BJ (cell line): Measurements from ENCODE around the gene SLC25A45. TPM values are rescaled to one million over a fixed set of nuclear protein-coding genes. Genes with fewer than 3 reads are reported as not detected.

Source experiments
- CTCF ChIA-PET: fragments of 350-600 bp; formaldehyde crosslinking; extraction: SDS; loops from one replicate; lab custom pipeline; 2021; ENCODE audit warnings: antibody characterized with exemption, inconsistent platforms; lab: Yijun Ruan, JAX
- POLR2A ChIA-PET: fragments of 300-600 bp; sonication (Branson Sonifier 250); formaldehyde crosslinking; extraction: SDS; loops from one replicate; lab custom pipeline; 2021; ENCODE audit warnings: antibody characterized with exemption; lab: Charles Lee
- DNase-seq: peaks from one replicate; pipeline ENCODE4 v3.0.0-alpha.2; 2011; ENCODE audit warnings: low read depth
- H3K27me3 ChIP-seq: 2 replicates; pipeline ENCODE4 v1.6.0; 2011; ENCODE audit warnings: low read length; ENCODE audit not compliant: control insufficient read depth, insufficient read depth
- H3K36me3 ChIP-seq: 2 replicates; pipeline ENCODE4 v1.5.1; 2011; ENCODE audit warnings: low read length; ENCODE audit not compliant: control insufficient read depth, insufficient read depth
- H3K4me3 ChIP-seq: 2 replicates; pipeline ENCODE4 v1.5.1; 2011; ENCODE audit warnings: low read depth, mild to moderate bottlenecking, control low read depth, low read length
- polyA plus RNA-seq: library from polyadenylated mRNA; depleted of rRNA; stranded (reverse); fragments of >200 nt; gene quantifications from 2 replicates; pipeline ENCODE4 v1.2.3, GENCODE V29; 2011
- TF ChIP-seq, protein P1 (sequence below): IDR thresholded peaks from 2 replicates; pipeline ENCODE4 v1.5.1; 2011; ENCODE audit warnings: low read depth, mild to moderate bottlenecking, control low read depth, inconsistent platforms, low read length, moderate library complexity; ENCODE audit not compliant: insufficient read depth

SLC25A45 gene
- polyA plus RNA-seq, 1 experiment = 2.1 TPM

DNA sequence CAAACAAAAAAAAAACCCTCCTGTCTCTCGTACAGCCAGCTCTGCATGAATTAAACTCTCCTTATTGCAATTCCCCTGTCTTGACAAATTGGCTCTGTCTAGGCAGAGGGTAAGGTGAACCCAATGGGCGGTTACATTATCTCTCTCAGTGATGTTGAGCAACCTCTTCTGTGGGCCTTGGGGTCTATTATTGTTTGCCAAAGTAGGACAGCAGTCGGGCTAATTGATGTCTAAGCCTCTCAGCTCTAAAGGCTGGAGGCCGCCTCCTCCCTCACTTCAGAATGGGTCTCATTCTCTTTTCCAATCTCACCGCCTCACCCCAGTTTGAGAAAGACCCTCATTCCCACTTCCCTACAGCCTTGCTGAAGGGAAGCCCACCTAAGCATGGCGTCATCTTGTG lies 1.3 kb upstream of the SLC25A45 start:
- no peak for DNase-seq
- CTCF ChIA-PET = interaction anchor here (1.6 to 2.6 kb wide), 2 partner anchors 13 to 125 kb away, joined by 5 to 14 read pairs; no protein-coding TSS in a partner anchor
- TF ChIP-seq, protein P1, sequence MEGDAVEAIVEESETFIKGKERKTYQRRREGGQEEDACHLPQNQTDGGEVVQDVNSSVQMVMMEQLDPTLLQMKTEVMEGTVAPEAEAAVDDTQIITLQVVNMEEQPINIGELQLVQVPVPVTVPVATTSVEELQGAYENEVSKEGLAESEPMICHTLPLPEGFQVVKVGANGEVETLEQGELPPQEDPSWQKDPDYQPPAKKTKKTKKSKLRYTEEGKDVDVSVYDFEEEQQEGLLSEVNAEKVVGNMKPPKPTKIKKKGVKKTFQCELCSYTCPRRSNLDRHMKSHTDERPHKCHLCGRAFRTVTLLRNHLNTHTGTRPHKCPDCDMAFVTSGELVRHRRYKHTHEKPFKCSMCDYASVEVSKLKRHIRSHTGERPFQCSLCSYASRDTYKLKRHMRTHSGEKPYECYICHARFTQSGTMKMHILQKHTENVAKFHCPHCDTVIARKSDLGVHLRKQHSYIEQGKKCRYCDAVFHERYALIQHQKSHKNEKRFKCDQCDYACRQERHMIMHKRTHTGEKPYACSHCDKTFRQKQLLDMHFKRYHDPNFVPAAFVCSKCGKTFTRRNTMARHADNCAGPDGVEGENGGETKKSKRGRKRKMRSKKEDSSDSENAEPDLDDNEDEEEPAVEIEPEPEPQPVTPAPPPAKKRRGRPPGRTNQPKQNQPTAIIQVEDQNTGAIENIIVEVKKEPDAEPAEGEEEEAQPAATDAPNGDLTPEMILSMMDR = no peak
- Histone ChIP-seq H3K36me3 (0 out of 2 replicates have a peak, but pooled peaks cover 1% of the 10 kb centered on the region), H3K4me3 (no peak overlapping the region), H3K27me3 (no peaks in the 10 kb centered on the region)
- POLR2A ChIA-PET = no interaction called here

DNA sequence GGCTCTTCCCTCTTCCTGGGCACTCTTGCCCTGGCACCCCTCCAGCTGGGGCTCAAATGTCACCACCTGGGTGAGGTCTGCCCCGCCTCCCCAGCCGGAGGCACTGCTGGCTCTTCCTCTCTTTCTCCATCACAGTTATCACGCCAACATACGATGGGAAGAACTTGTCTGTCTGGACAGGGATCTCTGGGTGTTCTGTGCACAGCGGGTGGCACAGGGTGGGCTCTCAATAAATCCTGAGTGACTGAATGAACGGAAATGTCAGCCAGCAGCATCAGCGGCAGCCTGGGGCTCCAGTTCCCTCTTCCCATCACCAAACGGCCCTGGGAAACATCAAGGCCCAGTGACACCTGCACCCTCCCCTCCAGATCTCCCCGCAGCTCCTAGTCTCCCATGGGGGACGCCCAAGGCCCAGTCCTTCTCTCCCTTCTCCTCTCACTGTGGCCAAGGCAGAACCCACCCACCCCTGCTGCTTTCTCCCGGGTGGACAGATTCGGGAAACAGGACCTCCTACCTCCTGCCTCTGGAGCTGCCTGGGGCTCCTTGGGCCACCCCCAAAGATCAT lies 440 bp upstream of the SLC25A45 start:
- Histone ChIP-seq H3K36me3 (no peaks in the 10 kb centered on the region), H3K4me3 (peak overlapping the region; percentile 19), H3K27me3 (no peaks in the 10 kb centered on the region)
- no peak for DNase-seq
- TF ChIP-seq, protein P1 = no peak
- ChIA-PET CTCF (interaction anchor here (0.6 to 2.6 kb wide), 5 partner anchors 9 to 120 kb away, joined by 3 to 14 read pairs (median 3); no protein-coding TSS in a partner anchor), POLR2A (interaction anchor here (1.0 kb wide), 1 partner anchor 123 kb away, joined by 3 read pairs; no protein-coding TSS in a partner anchor)

DNA sequence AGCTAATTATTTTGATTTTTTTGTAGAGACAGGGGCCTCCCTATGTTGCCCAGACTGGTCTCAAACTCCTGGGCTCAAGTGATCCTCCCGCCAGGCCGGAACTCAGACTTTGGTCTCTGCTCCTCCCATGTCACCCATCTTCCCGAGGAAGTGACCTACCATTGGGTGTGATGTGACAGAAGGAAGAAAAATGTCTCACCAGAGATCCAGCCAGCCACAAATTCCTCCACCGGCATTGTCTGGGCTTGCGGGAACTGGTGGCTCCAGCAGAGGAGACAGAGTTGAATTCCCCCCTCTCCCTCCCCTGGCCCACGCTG lies 772 bp downstream of the SLC25A45 start:
- H3K27me3 ChIP-seq = no peaks in the 10 kb centered on the region
- peak overlapping the region; percentile 33 for H3K4me3 ChIP-seq
- TF ChIP-seq, protein P1 = no peak
- no peak for DNase-seq
- ChIA-PET CTCF (interaction anchor here (0.6 to 2.6 kb wide), 9 partner anchors 9 to 121 kb away, joined by 3 to 14 read pairs (median 3); no protein-coding TSS in a partner anchor), POLR2A (no interaction called here)
- H3K36me3 ChIP-seq = no peaks in the 10 kb centered on the region

DNA sequence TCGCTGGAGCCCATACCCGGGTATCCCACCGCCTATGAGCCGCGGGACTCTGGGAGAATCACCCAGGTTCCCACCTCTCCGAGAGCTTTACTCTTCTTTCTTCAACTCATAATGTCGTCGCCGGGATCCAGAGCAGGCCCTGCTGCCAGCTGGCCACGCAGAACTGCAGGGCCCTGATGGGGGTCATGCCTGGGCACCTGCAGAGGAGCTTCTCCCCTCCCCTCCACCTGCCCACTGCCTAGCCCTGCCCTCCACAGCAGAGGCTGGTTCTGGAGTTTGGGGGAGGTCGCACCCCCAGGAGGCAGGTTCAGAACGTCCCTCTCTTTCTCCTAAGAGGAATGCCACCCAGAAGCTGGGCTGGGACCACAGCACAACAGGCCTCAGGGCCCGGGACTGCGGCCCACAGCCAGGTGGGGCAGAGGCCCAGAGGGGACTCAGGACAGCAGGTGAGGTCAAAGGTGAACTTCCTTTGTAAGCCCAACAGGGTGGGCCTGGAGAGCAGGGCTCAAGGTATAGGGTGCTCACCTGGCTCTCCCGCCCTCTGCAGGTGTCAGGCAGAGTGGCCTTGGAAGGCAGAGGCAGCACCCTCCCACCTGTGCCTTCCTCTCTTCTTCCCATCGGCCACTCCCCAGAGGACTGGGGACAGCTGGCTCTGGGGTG lies 1.9 kb downstream of the SLC25A45 start:
- no peaks in the 10 kb centered on the region for H3K27me3 ChIP-seq
- no peaks in the 10 kb centered on the region for H3K36me3 ChIP-seq
- no peak overlapping the region for H3K4me3 ChIP-seq
- CTCF ChIA-PET = interaction anchor here (0.9 to 1.2 kb wide), 3 partner anchors 13 to 130 kb away, joined by 3 read pairs; no protein-coding TSS in a partner anchor
- no peak for DNase-seq
- TF ChIP-seq, protein P1 = no peak
- POLR2A ChIA-PET = interaction anchor here (0.7 kb wide), 1 partner anchor 64 kb away, joined by 4 read pairs; no protein-coding TSS in a partner anchor
